Natural killer cell (primary cell): ENCODE data around the gene LILRB3. TPM values are rescaled to one million over a fixed set of nuclear protein-coding genes. Genes with fewer than 3 reads are reported as not detected.

Source experiments
- ATAC-seq, 3 donors: fragments of 150-1000 bp in 2 of 3; fragments of 200-7000 bp in 1 of 3; cut with Tn5 transposase; 1 replicate in 1 of 3; 2 replicates in 2 of 3; pipeline ENCODE4 v1.10.0; 2021; ENCODE audit warnings: mild to moderate bottlenecking in 2 of 3, moderate library complexity in 2 of 3
- DNase-seq, 2 donors: peaks; one replicate each; pipeline versions ENCODE4 v3.0.0 to v3.0.0-alpha.2; 2013 to 2021; ENCODE audit warnings: mixed read lengths in 1 of 2
- H3K27ac ChIP-seq: one replicate; pipeline ENCODE4 v1.5.1; 2013; ENCODE audit warnings: mild to moderate bottlenecking, low read length
- H3K27me3 ChIP-seq: one replicate; pipeline ENCODE4 v1.6.1; 2013; ENCODE audit warnings: low read length; ENCODE audit not compliant: control insufficient read depth, insufficient read depth
- H3K36me3 ChIP-seq: one replicate; pipeline ENCODE4 v1.6.1; 2013; ENCODE audit warnings: low read length; ENCODE audit not compliant: control insufficient read depth, insufficient read depth
- H3K4me1 ChIP-seq: one replicate; pipeline ENCODE4 v1.6.1; 2013; ENCODE audit warnings: low read length; ENCODE audit not compliant: control insufficient read depth, insufficient read depth
- H3K4me3 ChIP-seq: one replicate; pipeline ENCODE4 v1.5.1; 2013; ENCODE audit warnings: low read length
- H3K9me3 ChIP-seq: one replicate; pipeline ENCODE4 v1.6.1; 2013; ENCODE audit warnings: low read length; ENCODE audit not compliant: control insufficient read depth, insufficient read depth
- H3K27ac Mint-ChIP-seq, 2 donors: one replicate each; pipeline ENCODE4 v1.8.0; 2022; ENCODE audit warnings: mild to moderate bottlenecking in 2 of 2, mixed read lengths in 2 of 2, moderate library complexity in 1 of 2
- H3K27me3 Mint-ChIP-seq, 2 donors: one replicate each; pipeline ENCODE4 v1.8.0; 2022; ENCODE audit warnings: low read depth in 2 of 2, mixed read lengths in 2 of 2
- H3K36me3 Mint-ChIP-seq: one replicate; pipeline ENCODE4 v1.8.0; 2022; ENCODE audit warnings: mixed read lengths
- H3K4me1 Mint-ChIP-seq, 2 donors: one replicate each; pipeline ENCODE4 v1.8.0; 2022; ENCODE audit warnings: mixed read lengths in 2 of 2
- H3K4me3 Mint-ChIP-seq: one replicate; pipeline ENCODE4 v1.8.0; 2022; ENCODE audit warnings: mild to moderate bottlenecking, moderate library complexity, mixed read lengths
- H3K9me3 Mint-ChIP-seq, 2 donors: one replicate each; pipeline ENCODE4 v1.8.0; 2022; ENCODE audit warnings: mixed read lengths in 2 of 2
- WGBS: methylation state at CpG from one replicate; pipeline ENCODE4 v1.1.7; 2013; ENCODE audit warnings: missing lambda C conversion rate; ENCODE audit not compliant: insufficient coverage; 5-methylcytosine and 5-hydroxymethylcytosine counted together
- intact Hi-C: fragments of 100-400 bp; cut with micrococcal nuclease; formaldehyde crosslinking; loops from one replicate; pipeline ENCODE4 v1.14.2; 2022
- total RNA-seq, 4 donors: library from RNA; stranded (reverse); fragments of 120-200 nt in 1 of 4; gene quantifications; one replicate each; pipeline versions ENCODE4 v1.2.3 to v1.2.4, GENCODE V29; 2013 to 2022
- TF ChIP-seq, protein P1 (sequence below): fragments of 200-600 bp; IDR thresholded peaks from one replicate; pipeline ENCODE4 v1.8.0; 2022; ENCODE audit warnings: antibody characterized with exemption

The LILRB3 gene
- total RNA-seq, 3 donors from 2014 or later (not counting 1 experiment from before 2014, with no cell fraction given): 6.8 to 12.6 (median 12.6) TPM

DNA sequence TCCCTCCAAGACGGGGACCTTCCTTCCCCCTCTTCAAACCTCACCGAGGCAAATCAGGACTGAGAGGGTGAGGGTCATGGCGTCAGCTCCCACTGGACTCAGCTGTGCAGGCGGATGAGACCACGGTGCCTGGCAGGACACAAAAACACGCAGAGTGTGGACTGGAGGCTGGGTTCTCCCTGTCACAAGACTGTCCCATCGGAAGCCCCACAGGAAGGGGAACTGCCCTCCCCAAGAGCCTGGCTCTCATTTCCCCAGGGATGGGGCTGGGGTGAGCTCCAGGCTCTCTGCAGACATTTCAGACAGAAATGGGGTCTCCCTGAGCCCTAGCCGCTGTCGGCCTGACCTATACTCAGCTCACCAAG is 34.3 kb upstream of the LILRB3 start, which contains the start of gene LILRB5:
Gene LILRB5 (minus strand): TSS at position 158 of the 365 bp plus-strand sequence. CDS start 80 bp downstream, at position 78.
- H3K36me3 ChIP-seq: no peaks in the 10 kb centered on the region
- H3K4me1 Mint-ChIP-seq: no peaks in the 10 kb centered on the region

DNA sequence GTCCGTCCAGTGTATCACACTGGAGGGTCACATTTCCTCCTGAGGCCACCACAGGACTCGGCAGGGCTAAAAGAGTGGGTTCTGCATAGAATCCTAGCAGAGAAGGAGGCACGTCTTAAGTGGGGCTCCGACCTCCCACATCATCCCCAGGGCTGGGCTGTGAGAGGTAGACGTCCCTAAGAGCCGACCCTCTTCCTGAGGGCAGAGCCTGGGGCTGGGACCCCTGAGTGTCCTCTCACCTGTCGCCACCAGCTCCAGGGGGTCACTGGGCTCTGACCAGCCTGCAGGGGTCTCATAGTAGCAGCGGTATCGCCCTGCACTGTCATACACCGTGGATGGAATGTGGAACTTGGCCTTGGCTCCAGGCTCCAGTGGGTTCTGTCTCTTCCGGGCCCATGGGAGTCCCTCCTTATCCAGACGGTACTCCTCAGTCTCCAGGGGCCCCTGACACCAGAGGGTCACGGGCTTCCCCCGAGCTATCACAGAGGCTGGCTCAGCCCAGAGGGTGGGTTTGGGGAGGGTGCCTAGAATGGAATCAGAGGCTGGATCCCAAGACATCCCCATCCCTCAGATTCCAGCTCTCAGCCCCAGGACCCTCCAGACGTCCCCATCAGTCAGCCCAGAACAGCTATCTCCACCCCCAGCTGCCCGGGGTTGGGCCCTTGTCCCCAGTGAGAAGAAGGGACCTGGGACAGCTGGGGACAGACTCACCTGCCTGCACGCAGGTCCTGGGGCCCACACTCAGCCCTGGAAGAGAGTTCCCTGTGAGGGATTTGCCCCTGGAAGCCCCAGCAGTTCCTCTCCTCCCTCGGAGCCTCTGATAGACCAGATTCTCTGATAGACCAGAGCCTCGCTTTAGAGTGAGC is 33.7 kb upstream of the LILRB3 start:
- peaks cover 8 to 14% of the 10 kb centered on the region in 2 donors for H3K27me3 Mint-ChIP-seq
- H3K4me1 Mint-ChIP-seq: no peaks in the 10 kb centered on the region
- no peaks in the 10 kb centered on the region for H3K9me3 Mint-ChIP-seq
- Histone ChIP-seq H3K4me1 (no peaks in the 10 kb centered on the region), H3K9me3 (no peaks in the 10 kb centered on the region), H3K27ac (no peak overlapping the region), H3K4me3 (no peak overlapping the region), H3K27me3 (no peaks in the 10 kb centered on the region), H3K36me3 (no peaks in the 10 kb centered on the region)
- intact Hi-C loops: no loop called here
- no peak overlapping the region for H3K27ac Mint-ChIP-seq
- H3K36me3 Mint-ChIP-seq: no peaks in the 10 kb centered on the region
- 84% methylated on average over 17 of the region's 19 CpGs for WGBS
- ATAC-seq: no peak
- H3K4me3 Mint-ChIP-seq: no peak overlapping the region
- no peak for DNase-seq
- TF ChIP-seq, protein P1, sequence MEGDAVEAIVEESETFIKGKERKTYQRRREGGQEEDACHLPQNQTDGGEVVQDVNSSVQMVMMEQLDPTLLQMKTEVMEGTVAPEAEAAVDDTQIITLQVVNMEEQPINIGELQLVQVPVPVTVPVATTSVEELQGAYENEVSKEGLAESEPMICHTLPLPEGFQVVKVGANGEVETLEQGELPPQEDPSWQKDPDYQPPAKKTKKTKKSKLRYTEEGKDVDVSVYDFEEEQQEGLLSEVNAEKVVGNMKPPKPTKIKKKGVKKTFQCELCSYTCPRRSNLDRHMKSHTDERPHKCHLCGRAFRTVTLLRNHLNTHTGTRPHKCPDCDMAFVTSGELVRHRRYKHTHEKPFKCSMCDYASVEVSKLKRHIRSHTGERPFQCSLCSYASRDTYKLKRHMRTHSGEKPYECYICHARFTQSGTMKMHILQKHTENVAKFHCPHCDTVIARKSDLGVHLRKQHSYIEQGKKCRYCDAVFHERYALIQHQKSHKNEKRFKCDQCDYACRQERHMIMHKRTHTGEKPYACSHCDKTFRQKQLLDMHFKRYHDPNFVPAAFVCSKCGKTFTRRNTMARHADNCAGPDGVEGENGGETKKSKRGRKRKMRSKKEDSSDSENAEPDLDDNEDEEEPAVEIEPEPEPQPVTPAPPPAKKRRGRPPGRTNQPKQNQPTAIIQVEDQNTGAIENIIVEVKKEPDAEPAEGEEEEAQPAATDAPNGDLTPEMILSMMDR: no peak

More for the DNA sequence above, 34.3 kb upstream of the LILRB3 start, which contains the start of gene LILRB5:
- Mint-ChIP-seq H3K4me3 (no peak within 1 kb of the TSS), H3K36me3 (no peaks in the 10 kb centered on the region), H3K27me3 (peaks cover 8 to 14% of the 10 kb centered on the region in 2 donors), H3K9me3 (no peaks in the 10 kb centered on the region), H3K27ac (no peak within 1 kb of the TSS)
- intact Hi-C loops: no loop called here
- DNase-seq: no peak
- no peak within 1 kb of the TSS for H3K27ac ChIP-seq
- ATAC-seq: no peak
- no peaks in the 10 kb centered on the region for H3K9me3 ChIP-seq
- WGBS: 79% methylated on average over 9 of the region's 9 CpGs
- no peaks in the 10 kb centered on the region for H3K27me3 ChIP-seq
- H3K4me1 ChIP-seq: no peaks in the 10 kb centered on the region
- H3K4me3 ChIP-seq: no peak within 1 kb of the TSS
- TF ChIP-seq, protein P1: no peak

DNA sequence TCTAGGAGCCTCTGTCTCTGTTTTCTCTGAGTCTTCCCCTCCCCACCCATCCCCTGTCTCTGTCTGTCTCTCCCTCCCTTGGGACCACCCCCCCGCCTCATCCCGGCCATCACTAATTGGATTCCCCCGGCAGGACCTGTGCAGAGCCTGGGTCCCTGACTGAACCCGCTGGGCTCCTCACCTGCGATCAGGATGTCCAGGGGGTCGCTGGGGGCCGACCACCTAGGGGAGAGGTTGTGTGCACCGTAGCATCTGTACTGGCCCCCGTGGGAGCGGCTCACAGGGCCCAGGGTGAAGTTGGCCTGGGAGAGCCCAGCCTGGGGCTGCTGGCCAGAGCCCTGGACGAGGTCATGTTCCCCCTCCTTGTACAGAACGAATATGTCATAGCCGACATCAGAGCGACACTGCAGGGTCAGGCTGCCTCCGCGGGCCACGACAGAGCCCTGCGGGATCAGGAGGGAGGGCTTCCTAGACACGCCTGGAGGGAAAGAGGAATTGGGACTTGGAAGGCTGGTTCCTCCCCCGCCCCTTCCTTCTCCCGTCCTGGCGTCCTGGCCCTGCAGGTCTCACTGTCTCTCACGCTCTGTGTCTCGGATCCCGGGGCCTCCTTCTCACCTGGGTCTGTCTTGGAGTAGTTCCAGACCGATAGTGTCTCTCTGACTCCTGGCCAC is 32.4 kb upstream of the LILRB3 start:
- 81% methylated on average over 26 of the region's 26 CpGs for WGBS
- no peaks in the 10 kb centered on the region for H3K4me1 Mint-ChIP-seq
- H3K27ac ChIP-seq: no peak overlapping the region

More for the DNA sequence above, 32.4 kb upstream of the LILRB3 start:
- H3K4me3 ChIP-seq: no peak overlapping the region
- Mint-ChIP-seq H3K27me3 (peaks cover 8 to 18% of the 10 kb centered on the region in 2 donors), H3K9me3 (no peaks in the 10 kb centered on the region), H3K4me3 (no peak overlapping the region), H3K36me3 (no peaks in the 10 kb centered on the region), H3K27ac (no peak overlapping the region)
- ATAC-seq (no peak), DNase-seq (no peak)
- no peaks in the 10 kb centered on the region for H3K27me3 ChIP-seq
- H3K9me3 ChIP-seq: no peaks in the 10 kb centered on the region
- H3K36me3 ChIP-seq: no peaks in the 10 kb centered on the region
- H3K4me1 ChIP-seq: no peaks in the 10 kb centered on the region
- intact Hi-C loops: no loop called here
- TF ChIP-seq, protein P1: no peak
